ENCODE data around the gene ZNF385A.

ZNF385A gene

DNA sequence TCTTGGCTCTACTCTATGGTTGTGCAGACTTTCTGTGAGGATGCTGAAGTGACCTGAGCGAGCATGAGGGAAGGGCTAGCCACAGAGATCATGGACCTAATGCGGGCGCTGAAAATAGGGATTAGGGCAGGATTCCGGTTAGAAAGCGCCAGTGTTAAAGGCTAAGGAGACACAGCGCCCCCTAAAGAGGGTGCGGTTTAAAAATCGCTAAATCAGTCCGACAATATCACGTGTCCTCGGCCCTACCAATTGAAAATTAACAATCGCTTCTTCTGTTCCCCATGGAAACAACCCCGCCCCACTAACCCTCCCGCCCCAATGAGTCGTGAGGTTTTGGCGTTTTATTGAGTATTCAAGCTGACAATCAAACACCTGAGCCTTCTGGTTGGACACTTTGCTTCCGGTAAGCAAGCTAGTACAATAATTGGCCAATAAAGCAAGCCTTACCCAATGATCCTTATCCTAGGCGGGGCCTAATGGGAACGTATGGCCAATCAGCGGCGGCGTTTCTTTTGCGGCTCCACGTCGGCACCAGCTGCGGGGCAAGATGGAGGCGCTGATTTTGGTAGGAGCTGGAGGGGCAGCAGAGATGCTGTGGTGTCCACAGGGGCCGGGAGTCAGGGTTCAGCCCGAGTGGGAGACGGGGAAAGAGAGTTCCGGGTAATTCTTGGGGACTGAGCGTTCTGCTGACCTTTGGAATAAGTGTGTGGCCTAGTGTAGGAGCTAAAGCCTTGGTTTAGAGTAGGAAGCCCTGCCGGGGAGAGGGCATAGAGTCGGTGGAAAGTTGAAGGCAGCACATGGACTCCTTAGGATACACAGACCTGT, 59.7 kb downstream of the ZNF385A start, which contains the start of gene COPZ1:
TSS of gene COPZ1 (plus strand) at position 515 of the 825 bp plus-strand sequence. CDS start at position 548, 33 bp downstream.
- Mint-ChIP-seq H3K4me3 (peak within 1 kb of the TSS; percentile 88), H3K9me3 (no peaks in the 10 kb centered on the region), H3K27me3 (peaks cover 4% of the 10 kb centered on the region), H3K4me1 (peaks cover 43% of the 10 kb centered on the region), H3K27ac (peak within 1 kb of the TSS; percentile 86), H3K36me3 (peaks cover 12% of the 10 kb centered on the region)
- CTCF ChIA-PET, result interaction anchor here (0.7 to 2.6 kb wide), 17 partner anchors 9 to 111 kb away, joined by 3 to 20 read pairs (median 4); no protein-coding TSS in a partner anchor
- DNase-seq, result peak; percentile 97

GRCh38 chr12:54321363-54321762, 63.2 kb downstream of the ZNF385A start:
- Mint-ChIP-seq H3K27ac (no peak overlapping the region), H3K36me3 (no peaks in the 10 kb centered on the region), H3K4me1 (peaks cover 15% of the 10 kb centered on the region), H3K27me3 (peaks cover 17% of the 10 kb centered on the region), H3K4me3 (no peak overlapping the region), H3K9me3 (no peaks in the 10 kb centered on the region)
- no peak for DNase-seq
- CTCF ChIA-PET, result interaction anchor here (1.3 kb wide), 1 partner anchor 16 kb away, joined by 3 read pairs; no protein-coding TSS in a partner anchor

All from activated naive CD4-positive, alpha-beta T cell treated with anti-CD3 and anti-CD28 coated beads, Interleukin-2, amount 10 ng/mL, durations not matched to agents 7 days and 5 days (primary cell).